Caki2 (cell line): ENCODE measurements around the gene RNF17. TPM values are rescaled to one million over a fixed set of nuclear protein-coding genes. Genes with fewer than 3 reads are reported as not detected.
"Not testable (repeated sequence)": the region's sequence is repeated elsewhere in the genome, so short reads cannot be mapped to it uniquely, and the experiment has no call there.

Source experiments
- DNase-seq: peaks from one replicate; pipeline ENCODE4 v3.0.0-alpha.2; 2015; ENCODE audit warnings: low read depth
- in situ Hi-C: cut with HindIII; loops from 2 replicates; pipeline ENCODE4 v1.10.0; 2016; ENCODE audit warnings: low sequenced_read_pairs, low pct_unique_long_range_greater_than_20kb, mixed read lengths
- total RNA-seq: library from RNA; depleted of rRNA; stranded (reverse); fragments of >200 nt; shearing (Covaris generic); gene quantifications from 2 replicates; pipeline ENCODE4 v1.2.3, GENCODE V29; 2014; ENCODE audit warnings: low replicate concordance

The RNF17 gene
- total RNA-seq, 1 experiment from 2014 or later = not detected

DNA sequence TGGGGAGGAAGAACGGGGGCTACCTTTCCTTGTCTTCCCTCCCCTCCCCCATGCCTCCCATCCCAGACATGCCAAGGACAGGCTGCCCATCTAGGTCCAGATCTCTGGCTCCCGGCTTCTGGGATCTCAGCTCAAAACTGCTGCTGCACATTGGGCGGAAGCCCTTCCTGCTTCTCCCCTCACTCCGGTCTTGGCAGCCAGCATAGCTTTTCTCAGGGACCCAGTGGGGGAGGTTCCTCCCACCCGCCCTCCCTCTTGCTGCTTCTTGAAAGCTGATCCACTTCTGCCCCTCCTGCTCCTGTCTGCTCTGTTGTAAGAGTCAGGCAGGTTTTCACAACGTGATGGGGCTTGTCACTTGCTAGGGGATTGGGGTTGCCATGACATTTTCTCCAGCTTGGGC lies 21.7 kb upstream of the RNF17 start:
- no peak for DNase-seq
- in situ Hi-C loops = no loop called here

DNA sequence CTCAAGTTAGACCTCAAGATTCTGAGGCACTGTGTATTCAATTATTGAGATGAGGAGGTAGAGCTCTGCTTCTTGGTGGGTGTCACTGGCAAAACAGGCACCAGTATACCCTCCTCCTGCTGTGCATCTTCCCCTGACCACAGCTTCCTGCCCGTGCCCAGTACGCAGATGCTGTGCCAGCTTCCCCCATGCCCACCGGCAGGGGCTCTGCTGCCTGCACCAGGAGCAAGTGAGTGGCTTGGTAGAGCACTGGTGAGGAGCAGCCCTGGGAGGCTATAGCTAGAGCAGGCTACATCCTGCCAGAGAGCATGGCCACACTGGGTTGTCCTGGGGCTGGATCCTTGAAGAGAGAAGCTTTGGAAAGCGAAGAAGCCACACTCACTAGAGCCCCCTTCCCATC lies 21.0 kb upstream of the RNF17 start:
- in situ Hi-C loops = no loop called here
- no peak for DNase-seq

DNA sequence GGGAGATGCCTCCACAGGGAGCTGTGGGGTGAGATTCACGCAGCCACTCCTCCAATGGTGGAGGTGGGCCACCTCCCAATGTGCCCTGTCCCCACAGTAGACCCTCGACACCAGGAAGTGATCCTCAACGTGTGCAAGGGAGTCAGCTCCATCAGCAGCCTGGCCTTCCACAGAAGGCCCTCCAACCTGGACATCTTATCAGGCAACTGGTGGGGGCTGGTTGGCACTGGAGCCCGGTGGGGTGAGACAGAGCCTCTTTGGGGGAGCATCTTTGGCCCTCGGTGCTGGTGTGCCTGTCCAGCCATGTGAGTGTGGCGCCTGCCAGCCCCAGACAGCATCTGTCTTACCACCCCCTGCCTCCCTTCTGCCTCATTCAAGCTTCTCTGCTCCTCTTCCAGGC lies 19.7 kb upstream of the RNF17 start:
- in situ Hi-C loops = no loop called here

DNA sequence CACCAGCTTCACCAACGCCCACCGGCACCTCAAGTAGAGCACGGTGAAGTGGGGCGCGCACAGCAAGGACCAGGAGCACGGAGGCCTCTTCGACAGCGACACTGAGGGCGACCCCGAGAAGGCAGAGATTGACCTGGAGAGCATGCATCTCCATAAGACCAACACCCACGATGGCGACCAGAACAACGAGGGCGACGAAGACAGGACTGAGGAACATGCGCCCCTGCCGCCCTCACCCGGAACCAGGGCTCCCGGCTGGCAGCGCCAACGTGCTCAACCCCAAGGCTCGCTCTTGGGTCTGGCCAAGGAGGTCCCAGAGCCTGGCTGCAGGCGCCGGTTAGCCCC lies 18.5 kb upstream of the RNF17 start:
- no peak for DNase-seq
- in situ Hi-C loops = no loop called here

More for the DNA sequence above, 19.7 kb upstream of the RNF17 start:
- DNase-seq = no peak

DNA sequence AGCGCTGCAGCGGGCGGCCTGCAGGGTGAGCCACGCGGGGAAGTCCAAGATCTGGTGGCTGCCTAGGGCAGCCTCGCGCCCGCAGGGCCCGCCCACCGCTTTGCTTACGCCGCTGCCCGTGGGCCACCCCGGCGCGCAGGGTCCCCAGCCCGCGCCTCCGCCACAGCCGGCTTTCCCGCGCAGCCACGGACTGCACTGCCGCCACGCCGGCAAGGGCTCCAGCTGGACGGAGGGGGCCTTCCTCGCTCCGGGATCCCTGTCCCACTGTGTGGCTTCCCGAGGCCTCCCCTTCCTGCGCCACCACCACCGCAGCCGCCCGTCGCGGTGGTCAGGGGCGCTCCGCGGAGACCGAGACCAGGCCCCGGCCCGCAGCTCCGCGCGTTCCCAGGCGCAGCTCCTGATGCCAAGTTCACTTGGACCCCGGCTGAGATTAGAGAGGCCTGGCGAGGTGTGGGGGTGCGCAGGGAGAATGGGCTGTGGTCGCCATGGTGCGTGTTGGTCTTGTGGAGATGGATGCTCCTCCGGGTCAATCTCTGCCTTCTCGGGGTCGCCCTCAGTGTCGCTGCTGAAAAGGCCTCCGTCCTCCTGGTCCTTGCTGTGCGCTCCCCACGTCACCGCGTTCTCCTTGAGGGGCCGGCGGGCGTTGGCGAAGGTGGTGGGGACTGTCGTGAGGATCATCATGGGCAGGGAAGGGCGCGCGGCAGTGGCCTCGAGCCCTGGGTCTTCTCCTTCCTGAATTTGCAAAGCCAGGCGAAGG lies 17.9 kb upstream of the RNF17 start:
- no peak for DNase-seq
- in situ Hi-C loops = no loop called here

DNA sequence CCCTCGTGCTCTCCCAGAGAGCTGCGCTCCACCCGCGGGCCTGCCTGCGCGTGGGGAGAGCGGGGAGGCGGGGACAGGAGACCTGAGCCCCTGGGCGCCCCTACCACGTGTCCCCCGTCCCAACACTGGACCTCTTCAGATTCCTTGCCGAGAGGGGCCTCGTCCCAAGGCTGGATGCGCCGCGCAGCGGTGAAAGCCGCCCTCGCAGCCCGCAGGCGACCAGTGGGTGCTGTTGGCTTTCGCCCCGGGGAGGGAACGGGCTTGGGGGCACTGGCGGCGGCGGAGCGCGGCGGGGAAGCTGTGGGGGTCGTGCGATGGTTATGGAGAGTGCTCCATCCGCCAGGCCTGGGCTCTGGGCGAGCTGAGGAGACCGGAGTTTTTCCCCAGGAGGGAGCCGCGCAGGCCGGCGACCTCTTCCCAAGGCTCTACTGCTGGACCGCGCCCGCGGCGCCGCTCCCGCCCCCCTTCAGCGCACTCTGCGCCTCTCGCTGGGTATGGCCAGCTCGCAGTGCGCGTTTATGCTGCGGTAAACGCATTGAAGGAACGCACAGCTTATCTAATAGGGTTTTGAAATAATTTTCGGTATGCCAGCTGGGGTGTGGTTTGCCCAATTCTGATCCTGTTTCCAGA lies 17.2 kb upstream of the RNF17 start:
- in situ Hi-C loops = no loop called here
- no peak for DNase-seq

DNA sequence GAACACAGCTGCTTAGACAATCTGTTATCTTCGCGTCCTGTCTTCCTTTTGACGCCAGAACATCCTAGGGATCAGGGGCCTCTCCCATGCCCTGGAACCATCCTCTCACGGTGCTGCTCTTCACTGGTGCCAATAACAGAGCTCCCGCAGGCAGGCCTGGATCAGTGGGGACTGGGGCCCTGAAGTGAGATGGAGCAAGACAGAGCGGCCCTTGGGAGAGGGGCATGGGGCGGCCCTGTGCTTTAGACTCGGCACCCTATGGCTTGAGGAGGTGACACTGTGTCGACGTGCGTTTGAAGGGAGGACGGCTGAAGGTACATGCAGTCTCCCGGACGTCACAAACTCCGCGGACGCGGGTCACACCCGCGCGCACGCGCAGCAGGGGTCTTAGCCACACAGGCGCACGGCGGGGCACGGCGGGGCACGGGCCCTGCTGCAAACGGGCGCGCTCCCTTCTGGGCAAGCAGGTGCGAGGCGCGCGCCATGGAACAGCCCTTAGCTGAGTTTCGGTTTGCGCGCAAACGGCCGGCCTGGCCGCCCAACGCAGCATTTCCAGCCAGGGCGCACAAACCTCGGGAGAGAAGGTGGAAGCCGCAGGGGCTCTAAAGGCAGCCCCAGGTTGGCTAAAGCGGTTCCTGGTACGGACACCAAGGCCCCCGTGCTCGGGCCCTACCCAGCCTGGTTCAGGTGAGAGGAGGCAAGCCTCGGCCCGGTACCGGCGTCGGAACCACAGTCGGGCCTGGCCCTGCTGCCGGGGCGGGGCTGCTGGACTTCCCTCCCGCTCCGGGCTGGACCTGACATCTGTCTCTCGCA lies 16.5 kb upstream of the RNF17 start:
- no peak for DNase-seq
- in situ Hi-C loops = no loop called here

DNA sequence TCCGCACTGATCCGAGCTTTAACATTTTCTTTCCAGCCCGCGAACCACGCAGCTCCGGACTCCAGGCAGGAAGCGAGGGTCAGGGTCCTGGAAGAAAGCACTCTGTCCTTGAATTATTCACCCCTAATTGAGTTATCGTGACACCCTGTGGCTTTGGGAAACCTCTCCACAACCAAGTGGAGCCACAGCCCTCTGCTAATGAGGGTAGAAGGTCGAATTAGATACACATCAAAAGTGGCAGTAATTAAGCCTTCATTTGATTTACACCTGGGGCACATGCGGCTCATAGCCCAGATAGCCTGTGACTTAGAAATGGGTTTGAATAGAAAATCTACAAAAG lies 15.9 kb upstream of the RNF17 start:
- DNase-seq = no peak
- in situ Hi-C loops = no loop called here

DNA sequence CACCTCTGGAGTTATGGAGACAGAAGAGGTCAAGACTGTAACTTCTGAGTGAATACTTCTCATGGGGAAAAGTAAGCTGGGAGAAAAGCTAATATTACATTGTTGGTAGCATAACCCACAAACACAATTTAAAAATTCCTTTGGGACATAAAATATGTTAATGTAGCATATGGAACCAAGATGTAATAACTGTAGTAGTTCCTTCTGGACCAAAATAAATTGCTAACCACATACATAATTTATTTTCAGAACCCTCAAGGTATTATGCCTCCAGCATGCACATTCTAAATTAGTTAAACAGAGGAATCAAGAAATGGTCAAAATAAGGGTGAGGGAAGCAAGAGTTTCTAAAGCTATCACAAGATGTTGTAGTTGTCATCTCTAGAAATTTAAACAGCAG lies 4.8 kb upstream of the RNF17 start:
- in situ Hi-C loops = no loop called here
- DNase-seq = no peak

DNA sequence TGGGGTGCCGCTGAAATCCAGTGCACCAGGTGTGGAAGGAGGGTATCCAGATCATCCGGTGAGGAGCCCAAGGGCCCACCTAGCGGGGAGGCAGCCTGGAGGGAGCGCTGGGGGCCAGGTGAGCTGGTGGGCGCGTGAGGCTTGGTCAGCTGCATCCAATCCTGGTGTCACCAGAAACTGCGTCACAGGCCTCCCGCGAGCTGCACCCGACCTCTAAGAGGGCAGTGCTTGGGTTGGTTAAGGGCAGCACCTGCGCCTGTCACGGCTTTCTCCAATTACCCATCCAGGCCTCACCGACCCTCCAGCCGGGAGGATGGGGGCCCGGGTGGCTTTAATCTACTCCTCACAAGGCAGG lies 284 bp downstream of the RNF17 start:
- in situ Hi-C loops = no loop called here
- no peak for DNase-seq

DNA sequence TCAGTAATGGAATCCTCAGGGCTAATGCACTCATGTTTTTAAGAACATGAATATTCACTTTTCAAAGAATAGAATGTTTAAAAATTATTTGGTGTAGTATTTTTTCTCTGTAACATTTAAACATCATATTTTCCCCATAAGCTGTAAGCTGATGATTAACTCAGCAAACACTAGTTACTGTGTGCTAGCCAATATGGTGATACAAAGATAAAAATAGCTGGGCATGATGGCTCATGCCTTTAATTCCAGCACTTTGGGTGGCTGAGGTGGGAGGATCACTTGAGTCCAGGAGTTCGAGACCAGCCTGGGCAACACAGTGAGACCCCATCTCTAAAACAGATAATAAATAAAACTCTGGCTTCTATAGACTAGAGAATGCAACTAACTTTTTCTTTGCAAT lies 13.2 kb downstream of the RNF17 start:
- DNase-seq = no peak
- in situ Hi-C loops = no loop called here

DNA sequence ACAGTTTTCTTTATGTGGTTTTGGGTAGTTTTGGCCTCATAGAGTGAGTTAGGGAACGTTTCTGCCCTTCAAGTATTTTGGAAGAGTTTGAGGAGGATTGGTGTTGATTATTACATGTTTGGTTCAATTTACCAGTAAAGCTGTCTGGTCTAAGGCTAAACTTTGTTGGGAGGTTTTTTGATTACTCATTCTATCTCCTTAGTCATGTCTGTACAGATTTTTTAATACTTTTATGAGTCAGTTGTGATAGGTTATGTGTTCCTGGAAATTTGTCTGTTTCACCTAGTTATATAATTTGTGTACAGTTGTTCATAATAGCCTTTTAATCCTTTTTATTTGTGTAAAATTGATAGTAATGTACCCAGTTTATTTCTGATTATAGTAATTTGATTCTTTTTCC lies 20.4 kb downstream of the RNF17 start:
- in situ Hi-C loops = no loop called here
- DNase-seq = no peak

DNA sequence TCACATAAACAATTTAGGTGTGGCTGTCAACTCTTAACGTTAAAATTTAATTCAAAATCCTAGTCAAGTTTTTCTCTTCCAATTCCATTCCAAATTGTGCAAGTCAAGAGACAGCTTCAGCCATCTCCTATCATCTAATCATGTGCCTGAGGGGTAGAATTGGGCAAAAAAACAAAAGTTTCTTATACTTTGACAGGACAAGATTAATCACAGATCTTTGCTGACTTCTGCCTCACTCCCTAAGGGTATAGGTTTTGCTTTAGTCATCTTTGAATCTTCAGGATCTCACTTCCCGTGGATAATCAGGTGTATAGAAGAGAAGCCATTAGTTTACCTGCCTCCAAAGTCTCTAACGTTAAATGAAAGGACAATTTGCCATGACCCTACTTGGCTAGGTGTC lies 24.6 kb downstream of the RNF17 start:
- in situ Hi-C loops = no loop called here

DNA sequence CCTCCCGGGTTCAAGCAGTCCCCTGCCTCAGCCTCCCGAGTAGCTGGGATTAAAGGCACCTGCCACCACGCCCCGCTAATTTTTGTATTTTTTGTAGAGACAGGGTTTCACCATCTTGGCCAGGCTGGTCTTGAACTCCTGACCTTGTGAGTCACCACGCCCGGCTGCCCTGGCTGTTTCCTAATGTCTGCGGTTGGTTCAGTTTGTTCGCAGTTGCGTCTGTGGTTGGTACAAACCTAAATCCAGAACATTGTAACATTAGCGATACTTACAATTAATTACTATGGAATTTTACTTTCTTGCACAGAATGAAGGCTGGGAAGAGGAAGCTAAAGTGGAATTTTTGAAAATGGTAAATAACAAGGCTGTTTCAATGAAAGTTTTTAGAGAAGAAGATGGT lies 38.1 kb downstream of the RNF17 start:
- in situ Hi-C loops = no loop called here
- DNase-seq = peak; percentile 21

More for the DNA sequence above, 24.6 kb downstream of the RNF17 start:
- DNase-seq = no peak

DNA sequence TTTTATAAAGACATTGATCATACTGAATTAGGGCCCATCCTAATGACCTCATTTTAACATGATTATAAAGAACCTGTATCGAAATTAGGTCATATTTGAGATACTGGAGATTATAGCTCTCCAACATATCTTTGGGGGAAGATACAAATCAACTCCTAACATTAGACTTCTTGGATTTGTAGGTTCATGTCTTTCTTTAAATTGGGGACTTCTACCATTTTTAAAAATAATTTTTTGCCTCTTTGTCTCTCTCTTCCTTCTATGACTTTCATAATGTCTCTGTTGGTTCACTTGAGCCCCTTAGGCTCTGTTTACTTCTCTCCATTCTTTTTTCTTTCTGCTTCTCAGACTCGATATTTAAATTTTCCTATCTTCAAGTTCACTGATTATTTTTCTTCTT lies 57.2 kb downstream of the RNF17 start:
- no peak for DNase-seq
- in situ Hi-C loops = no loop called here

DNA sequence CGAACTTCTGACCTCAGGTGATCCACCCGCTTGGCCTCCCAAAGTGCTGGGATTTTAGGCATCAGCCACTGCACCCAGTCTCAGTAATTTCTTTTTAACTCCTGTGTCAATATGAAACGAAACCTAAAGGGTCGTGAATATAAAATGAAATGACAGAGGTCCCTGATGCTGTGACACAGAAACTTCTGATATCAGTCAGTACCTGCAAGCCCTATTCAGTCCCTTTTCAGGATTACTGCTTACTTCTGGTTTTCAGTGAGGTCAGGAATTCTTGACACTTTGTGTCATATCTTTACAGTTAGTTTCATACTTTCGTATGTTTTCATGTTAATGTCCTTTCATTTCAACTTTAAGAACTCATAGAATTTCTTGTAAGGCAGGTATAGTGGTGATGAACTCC lies 58.7 kb downstream of the RNF17 start:
- no peak for DNase-seq
- in situ Hi-C loops = no loop called here

DNA sequence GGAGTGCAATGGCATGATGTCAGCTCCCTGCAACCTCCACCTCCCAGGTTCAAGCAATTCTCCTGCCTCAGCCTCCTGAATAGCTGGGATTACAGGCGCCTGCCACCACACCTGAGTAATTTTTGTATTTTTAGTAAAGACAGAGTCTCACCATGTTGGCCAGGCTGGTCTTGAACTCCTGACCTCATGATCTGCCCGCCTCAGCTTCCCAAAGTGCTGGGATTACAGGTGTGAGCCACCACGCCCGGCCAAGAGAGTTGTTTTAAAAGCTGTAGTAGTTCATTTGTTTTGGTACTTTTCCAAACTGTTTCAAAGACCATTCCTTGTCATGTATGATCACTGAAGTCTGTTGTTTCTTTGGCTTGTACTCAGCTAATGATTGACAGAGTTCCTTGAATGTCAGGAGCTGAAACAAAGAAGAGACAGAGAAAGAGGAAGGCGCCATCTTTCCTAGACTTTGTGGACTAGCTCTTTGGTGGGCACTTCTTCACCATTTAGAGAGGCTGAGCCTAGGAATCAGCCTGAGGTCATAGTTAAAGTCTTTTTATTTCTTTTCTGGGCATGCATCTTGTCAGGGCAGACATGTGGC lies 59.2 kb downstream of the RNF17 start:
- peak; percentile 9 for DNase-seq

DNA sequence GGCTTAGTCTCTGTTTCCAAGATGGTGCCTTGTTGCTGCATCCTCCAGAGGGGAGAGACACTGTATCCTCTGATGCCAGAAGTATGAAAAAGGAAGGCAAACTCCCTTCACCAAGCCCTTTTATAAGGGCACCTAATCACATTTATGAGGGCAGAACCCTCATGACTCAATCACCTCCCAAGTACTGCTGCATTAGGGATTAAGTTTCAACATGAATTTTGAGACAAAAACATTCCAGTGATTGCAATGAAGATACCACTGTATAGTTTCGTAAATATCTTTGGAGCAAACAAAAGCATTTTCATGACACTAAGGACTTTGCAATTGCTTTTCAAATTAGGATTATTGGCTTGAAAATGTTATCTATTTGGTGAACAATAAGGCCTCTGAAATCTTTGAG lies 63.8 kb downstream of the RNF17 start:
- in situ Hi-C loops = no loop called here
- no peak for DNase-seq

More for the DNA sequence above, 59.2 kb downstream of the RNF17 start:
- in situ Hi-C loops = not testable (repeated sequence)

DNA sequence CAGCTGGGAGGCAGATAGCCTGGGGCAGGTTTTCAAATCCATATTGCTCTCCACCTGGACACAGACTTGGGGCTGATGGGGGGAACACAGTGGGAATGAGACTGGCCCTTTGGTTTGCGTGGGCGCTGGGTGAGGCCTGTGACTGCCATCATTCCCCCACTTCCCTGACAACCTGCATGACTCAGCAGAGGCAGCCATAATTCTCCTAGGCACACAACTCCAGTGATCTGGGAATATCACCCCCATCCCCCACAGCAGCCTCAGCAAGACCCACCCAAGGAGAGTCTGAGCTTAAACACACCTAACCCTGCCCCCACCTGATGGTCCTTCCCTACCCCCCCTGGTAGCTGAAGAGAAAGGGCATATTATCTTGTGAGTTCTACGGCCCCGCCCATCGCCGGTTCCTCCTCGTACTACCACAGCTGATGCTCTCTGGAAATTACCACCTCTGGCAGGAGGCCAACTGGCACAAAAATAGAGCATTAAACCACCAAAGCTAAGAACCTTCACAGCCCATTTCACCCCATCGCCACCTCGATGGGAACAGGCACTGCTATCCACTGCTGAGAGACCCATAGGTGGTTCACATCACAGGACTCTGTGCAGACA lies 71.0 kb downstream of the RNF17 start:
- no peak for DNase-seq
- in situ Hi-C loops = no loop called here
